GM19043 (cell line): Measurements from ENCODE around the gene COL16A1.

Experiments
- ATAC-seq: cut with Tn5 transposase; IDR thresholded peaks from one replicate; pipeline ENCODE4 v1.9.1; 2021; ENCODE audit warnings: low read depth; ENCODE audit not compliant: unreplicated experiment

The COL16A1 gene

DNA sequence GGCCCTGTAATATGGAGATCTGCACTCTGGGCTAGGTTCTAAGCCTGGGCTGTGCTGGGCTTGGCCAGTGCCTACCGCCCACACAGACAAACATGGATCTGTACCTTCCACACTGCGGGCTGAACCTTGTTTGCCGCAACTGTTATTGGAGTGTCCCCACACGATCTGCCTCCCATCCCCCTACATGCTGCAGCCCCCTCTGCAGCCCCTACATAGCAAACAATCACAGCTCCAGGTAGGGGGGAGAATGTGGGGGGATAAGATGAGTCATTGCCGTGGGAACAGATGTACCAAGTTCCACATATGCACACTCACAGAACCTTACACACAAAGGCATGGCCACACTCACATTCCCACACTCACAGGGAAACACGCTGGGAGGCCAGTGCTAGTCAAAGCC, 88.4 kb downstream of the COL16A1 start:
- no peak for ATAC-seq

DNA sequence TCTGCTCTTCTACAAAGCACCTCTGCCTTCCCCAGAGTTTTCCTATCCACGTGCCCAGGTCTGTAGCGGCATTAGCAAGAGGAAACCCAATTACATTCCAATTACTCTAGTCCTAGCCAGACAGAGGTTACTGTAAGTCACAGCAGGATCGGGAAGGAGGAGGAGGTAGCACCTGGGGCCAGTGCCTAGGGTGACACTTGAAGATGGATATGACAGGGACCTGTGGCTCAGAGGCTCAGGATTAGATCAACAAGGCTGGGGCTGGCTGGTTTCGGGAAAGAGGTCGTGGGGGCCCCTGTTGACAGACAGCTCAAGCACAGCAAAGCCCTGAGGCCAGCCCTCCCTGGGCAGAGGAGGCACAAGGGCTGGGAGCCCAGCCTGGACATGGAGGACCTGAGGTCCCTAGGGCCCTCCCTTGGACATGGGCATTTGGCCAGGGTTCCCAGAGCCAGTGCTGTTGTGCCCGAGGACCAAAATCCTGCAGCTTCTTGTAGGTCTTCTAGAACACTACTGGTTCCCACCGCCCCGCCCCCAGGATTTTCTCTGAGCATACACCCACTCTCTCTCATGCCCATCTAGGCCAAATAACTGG, 89.3 kb downstream of the COL16A1 start:
- no peak for ATAC-seq

DNA sequence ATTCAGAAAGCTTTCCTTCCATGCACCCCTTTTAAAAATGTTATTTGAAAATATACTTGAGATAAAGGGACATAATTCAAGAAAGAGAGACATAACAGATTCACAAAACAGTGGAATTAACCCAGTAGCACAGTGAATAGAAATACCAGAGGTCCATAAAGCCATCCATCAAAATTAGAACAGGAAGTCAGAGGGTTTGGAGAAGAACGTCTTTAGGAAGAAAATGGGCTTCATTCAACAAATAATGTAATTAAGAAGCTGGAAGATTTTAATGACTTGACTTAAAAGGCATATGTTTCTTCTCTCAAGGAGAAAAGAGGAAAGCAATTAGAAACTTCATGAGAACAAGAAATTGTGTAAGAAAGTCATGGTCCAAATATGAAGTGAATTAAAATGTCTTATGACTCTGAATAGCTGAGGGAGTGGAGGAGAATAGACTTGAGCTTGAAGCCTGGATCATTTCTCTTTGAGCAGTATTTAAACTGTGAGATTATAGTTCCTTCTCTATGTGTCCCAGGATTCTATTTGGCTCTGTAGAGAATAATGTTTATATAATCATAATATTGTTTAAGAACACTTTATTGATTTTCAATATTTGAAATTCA, 94.2 kb downstream of the COL16A1 start:
- no peak for ATAC-seq

DNA sequence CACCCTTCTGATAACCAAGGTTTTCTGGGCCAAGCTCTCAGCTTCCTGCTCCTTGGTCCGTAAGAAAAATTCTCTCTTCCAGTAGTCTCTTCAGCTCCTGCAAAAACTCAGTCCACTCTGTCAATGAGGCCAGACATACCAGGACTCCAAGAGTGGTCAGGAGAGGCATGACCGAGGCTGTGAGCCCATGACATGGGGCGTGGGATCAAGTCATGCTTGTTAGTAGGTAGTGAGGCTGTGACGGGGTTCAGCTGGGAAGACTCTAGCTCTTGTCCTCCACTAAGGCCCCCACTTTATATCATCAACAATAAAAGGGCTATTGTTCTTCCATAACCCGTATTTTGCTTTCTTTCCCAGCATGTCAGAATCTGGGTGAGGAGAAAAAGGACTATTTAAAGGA, 96.5 kb downstream of the COL16A1 start:
- ATAC-seq: no peak

DNA sequence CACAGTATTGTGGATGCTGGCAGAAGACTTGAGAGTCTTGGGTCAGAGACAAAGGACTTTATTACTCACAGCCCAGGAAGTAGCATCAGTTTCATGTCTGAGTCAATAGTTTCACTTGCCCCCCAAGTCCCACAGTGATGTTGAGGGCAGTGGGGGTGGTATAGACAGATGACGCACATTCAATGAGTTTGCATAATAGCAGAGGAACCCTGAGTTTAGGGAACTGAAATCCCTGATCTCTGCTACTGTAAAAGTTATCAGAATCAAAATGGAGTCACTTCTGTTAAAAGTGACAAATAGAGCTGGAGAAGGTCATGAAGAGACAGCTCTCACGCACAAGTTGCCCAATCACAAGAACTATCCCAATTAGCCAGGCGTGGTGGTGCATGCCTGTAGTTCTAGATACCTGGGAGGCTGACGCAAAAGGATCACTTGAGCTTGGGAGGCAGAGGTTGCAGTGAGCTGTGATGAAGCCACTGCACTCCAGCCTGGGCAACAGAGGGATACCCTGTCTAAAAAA, 97.8 kb downstream of the COL16A1 start:
- ATAC-seq: peak; percentile 95
